NOMO-1 treated with DMSO at 0.1 percent for 48 hours (cell line): ENCODE data around the gene ST8SIA6.

Experiments used
- DNase-seq: peaks from one replicate; lab custom pipeline; 2025; ENCODE audit not compliant: unreplicated experiment; lab: John Stamatoyannopoulos, UW

ST8SIA6 gene

DNA sequence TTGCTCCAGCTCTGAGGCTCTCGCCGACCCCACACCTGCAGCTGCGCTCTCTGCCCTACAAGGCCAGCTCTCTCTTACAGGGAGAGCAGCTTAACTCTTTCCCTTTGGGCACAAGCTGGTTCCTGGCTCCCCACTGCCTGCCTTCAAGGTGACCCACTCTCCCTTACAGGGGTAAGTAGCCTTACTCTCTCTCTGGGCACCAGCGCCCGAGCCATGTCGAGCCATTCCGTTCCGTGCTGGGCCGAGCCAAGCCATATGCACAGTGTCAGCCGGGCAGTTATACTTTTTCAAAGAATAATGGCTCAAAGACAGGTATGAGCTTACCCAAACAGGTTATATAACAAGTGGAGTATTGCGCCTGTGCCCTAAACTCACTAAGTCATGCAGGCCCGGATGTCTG is 181.7 kb downstream of the ST8SIA6 start:
- DNase-seq, result no peak
